CD4-positive, alpha-beta T cell treated with Interleukin-15 for 1 hour (primary cell): Measurements from ENCODE around the gene MAB21L4.

Experiments used
- DNase-seq: peaks from one replicate; pipeline ENCODE4 v3.0.0-alpha.2; 2020

The MAB21L4 gene

GRCh38 chr2:240895656-240896388, at the start of gene MAB21L4:
Gene MAB21L4, minus strand, starts transcription at chr2:240896156. Its CDS starts 159 bp downstream, at chr2:240895997.
- no peak for DNase-seq

- DNase-seq: peak; percentile 4
Measured at GRCh38 chr2:240936106-240936505, 40.1 kb upstream of the MAB21L4 start.

- no peak for DNase-seq
Measured at GRCh38 chr2:240935103-240935876, 39.3 kb upstream of the MAB21L4 start.

- DNase-seq: no peak
Measured at GRCh38 chr2:240934701-240935102, 38.7 kb upstream of the MAB21L4 start.

GRCh38 chr2:240933966-240934700, 38.2 kb upstream of the MAB21L4 start:
- DNase-seq: peak; percentile 15

- peak; percentile 3 for DNase-seq
Measured at GRCh38 chr2:240933048-240933965, 37.4 kb upstream of the MAB21L4 start.

- no peak for DNase-seq
Measured at GRCh38 chr2:240932724-240933047, 36.7 kb upstream of the MAB21L4 start.

- no peak for DNase-seq
Measured at GRCh38 chr2:240932001-240932723, 36.2 kb upstream of the MAB21L4 start.

- no peak for DNase-seq
Measured at GRCh38 chr2:240931319-240931949, 35.5 kb upstream of the MAB21L4 start.

GRCh38 chr2:240930631-240931318, 34.8 kb upstream of the MAB21L4 start:
- DNase-seq: no peak

- no peak for DNase-seq
Measured at GRCh38 chr2:240930096-240930630, 34.2 kb upstream of the MAB21L4 start.

GRCh38 chr2:240929364-240930095, 33.6 kb upstream of the MAB21L4 start:
- DNase-seq: no peak

- no peak for DNase-seq
Measured at GRCh38 chr2:240928476-240929363, 32.8 kb upstream of the MAB21L4 start.

- DNase-seq: no peak
Measured at GRCh38 chr2:240927390-240927781, 31.4 kb upstream of the MAB21L4 start.

- peak; percentile 11 for DNase-seq
Measured at GRCh38 chr2:240926516-240927389, 30.8 kb upstream of the MAB21L4 start.

- peak; percentile 15 for DNase-seq
Measured at GRCh38 chr2:240925568-240926515, 29.9 kb upstream of the MAB21L4 start.
